Esophagus (tissue), 2 donors: ENCODE data around the gene WDR76. TPM values are rescaled to one million over a fixed set of nuclear protein-coding genes. Genes with fewer than 3 reads are reported as not detected.

Experiments used
- H3K27ac ChIP-seq, 2 donors: one replicate each; pipeline ENCODE4 v1.5.1; 2013; ENCODE audit warnings: low read depth in 2 of 2, mild to moderate bottlenecking in 2 of 2, inconsistent platforms in 1 of 2, low read length in 1 of 2, moderate library complexity in 1 of 2
- H3K27me3 ChIP-seq, 2 donors: one replicate each; pipeline ENCODE4 v1.6.1; 2013; ENCODE audit warnings: low read length in 2 of 2, control low read depth in 1 of 2, mild to moderate bottlenecking in 1 of 2; ENCODE audit not compliant: insufficient read depth in 2 of 2, control insufficient read depth in 1 of 2
- H3K36me3 ChIP-seq, 2 donors: one replicate each; pipeline ENCODE4 v1.6.1; 2013; ENCODE audit warnings: low read length in 1 of 2; ENCODE audit not compliant: control insufficient read depth in 2 of 2, insufficient read depth in 2 of 2
- H3K4me1 ChIP-seq, 2 donors: one replicate each; pipeline ENCODE4 v1.6.1; 2013; ENCODE audit warnings: low read length in 1 of 2; ENCODE audit not compliant: control insufficient read depth in 2 of 2, insufficient read depth in 2 of 2
- H3K4me3 ChIP-seq, 2 donors: one replicate each; pipeline ENCODE4 v1.5.1; 2013; ENCODE audit warnings: low read length in 2 of 2, mild to moderate bottlenecking in 2 of 2, low read depth in 1 of 2, moderate library complexity in 1 of 2
- H3K9me3 ChIP-seq, 2 donors: one replicate each; pipeline ENCODE4 v1.6.1; 2013; ENCODE audit warnings: mild to moderate bottlenecking in 2 of 2, low read depth in 1 of 2, low read length in 1 of 2, moderate library complexity in 1 of 2; ENCODE audit not compliant: control insufficient read depth in 2 of 2, insufficient read depth in 1 of 2
- WGBS, 2 donors: extraction: QIAGEN DNeasy Blood & Tissue Kit; methylation state at CpG; one replicate each; pipeline ENCODE4 v1.1.7; 2013; 5-methylcytosine and 5-hydroxymethylcytosine counted together
- polyA plus RNA-seq, 2 donors: library from polyadenylated mRNA; stranded (reverse); fragments of 200-250 nt; gene quantifications; one replicate each; pipeline ENCODE4 v1.2.3, GENCODE V29; 2013
- donor health status: healthy with polysubstance abuse.
- donor health status: Bipolar disorder and iron deficiency.

The WDR76 gene
- polyA plus RNA-seq = 1 to 10 TPM; 2.5 to 5.0 TPM

GRCh38 chr15:43826508-43827341 is at the start of gene WDR76:
TSS of gene WDR76 (plus strand) at chr15:43827002. CDS start at chr15:43827033, 31 bp downstream.
- peak within 1 kb of the TSS; percentile 63 to 65 for H3K4me3 ChIP-seq
- H3K27me3 ChIP-seq = no peaks in the 10 kb centered on the region
- 5% methylated on average over 48 of the region's 48 CpGs for WGBS, 2 donors
- H3K4me1 ChIP-seq = peaks cover 0 to 2% of the 10 kb centered on the region in 2 donors
- no peaks in the 10 kb centered on the region for H3K9me3 ChIP-seq
- H3K27ac ChIP-seq = peak within 1 kb of the TSS; percentile 80 to 87
- H3K36me3 ChIP-seq = no peaks in the 10 kb centered on the region

- H3K27ac ChIP-seq = peak overlapping the region; percentile 95 to 97
- no peaks in the 10 kb centered on the region for H3K9me3 ChIP-seq
- no peaks in the 10 kb centered on the region for H3K36me3 ChIP-seq
- H3K4me3 ChIP-seq = peak overlapping the region; percentile 61 to 69
- H3K27me3 ChIP-seq = no peaks in the 10 kb centered on the region
- 1% methylated on average over 31 of the region's 31 CpGs for WGBS, 2 donors
- peaks cover 0 to 11% of the 10 kb centered on the region in 2 donors for H3K4me1 ChIP-seq
These were observed 49.4 kb upstream of the WDR76 start for GRCh38 chr15:43777267-43777914.

- H3K27me3 ChIP-seq = no peaks in the 10 kb centered on the region
- H3K4me1 ChIP-seq = peaks cover 0 to 11% of the 10 kb centered on the region in 2 donors
- H3K4me3 ChIP-seq = no peak overlapping the region
- no peaks in the 10 kb centered on the region for H3K36me3 ChIP-seq
- H3K9me3 ChIP-seq = no peaks in the 10 kb centered on the region
- WGBS, 2 donors = 76 to 85% methylated on average over 1 of the region's 1 CpG
- H3K27ac ChIP-seq = no peak overlapping the region
These were observed 47.8 kb upstream of the WDR76 start for GRCh38 chr15:43779016-43779415.

- Histone ChIP-seq H3K36me3 (peaks cover 0 to 6% of the 10 kb centered on the region in 2 donors), H3K4me1 (peaks cover 4 to 5% of the 10 kb centered on the region in 2 donors), H3K4me3 (no peak overlapping the region), H3K9me3 (no peaks in the 10 kb centered on the region), H3K27ac (no peak overlapping the region), H3K27me3 (no peaks in the 10 kb centered on the region)
- WGBS, 2 donors = 91 to 94% methylated on average over 3 of the region's 3 CpGs
These were observed 37.4 kb upstream of the WDR76 start for GRCh38 chr15:43789409-43789808.

- H3K9me3 ChIP-seq = no peaks in the 10 kb centered on the region
- peaks cover 7 to 13% of the 10 kb centered on the region in 2 donors for H3K36me3 ChIP-seq
- peak within 1 kb of the TSS; percentile 92 to 94 for H3K4me3 ChIP-seq
- no peaks in the 10 kb centered on the region for H3K27me3 ChIP-seq
- peak within 1 kb of the TSS; percentile 93 to 95 for H3K27ac ChIP-seq
- 1% methylated on average over 57 to 66 of the region's 66 CpGs for whole genome bisulfite sequencing, 2 donors
- H3K4me1 ChIP-seq = peaks cover 4 to 7% of the 10 kb centered on the region in 2 donors
These were observed 34.6 kb upstream of the WDR76 start, which contains the start of gene SERF2 for GRCh38 chr15:43791993-43792760. TSS of gene SERF2 (plus strand) at chr15:43792320. CDS start at chr15:43792377, 57 bp downstream.

GRCh38 chr15:43792761-43793476 is 33.9 kb upstream of the WDR76 start:
- Histone ChIP-seq H3K9me3 (no peaks in the 10 kb centered on the region), H3K4me3 (peak overlapping the region; percentile 92 to 94), H3K4me1 (peaks cover 4 to 7% of the 10 kb centered on the region in 2 donors), H3K36me3 (peaks cover 7 to 13% of the 10 kb centered on the region in 2 donors), H3K27ac (peak overlapping the region; percentile 93 to 95), H3K27me3 (no peaks in the 10 kb centered on the region)
- WGBS, 2 donors = 1% methylated on average over 33 of the region's 33 CpGs

- Histone ChIP-seq H3K9me3 (no peaks in the 10 kb centered on the region), H3K4me3 (peak overlapping the region in 1 of 2 donors; percentile 94), H3K4me1 (peaks cover 4 to 7% of the 10 kb centered on the region in 2 donors), H3K27ac (peak overlapping the region; percentile 93 to 95), H3K36me3 (peaks cover 7 to 13% of the 10 kb centered on the region in 2 donors), H3K27me3 (no peaks in the 10 kb centered on the region)
- 79 to 81% methylated on average over 10 of the region's 10 CpGs for WGBS, 2 donors
These were observed 33.2 kb upstream of the WDR76 start for GRCh38 chr15:43793647-43794046.

GRCh38 chr15:43794269-43795037 is 32.3 kb upstream of the WDR76 start:
- 75 to 79% methylated on average over 9 of the region's 9 CpGs for WGBS, 2 donors
- Histone ChIP-seq H3K27ac (peak overlapping the region in 1 of 2 donors; percentile 16), H3K4me1 (peaks cover 4 to 9% of the 10 kb centered on the region in 2 donors), H3K4me3 (no peak overlapping the region), H3K27me3 (no peaks in the 10 kb centered on the region), H3K9me3 (no peaks in the 10 kb centered on the region), H3K36me3 (peaks cover 7 to 13% of the 10 kb centered on the region in 2 donors)
